ENCODE data around the gene MAPKAP1.

DNA sequence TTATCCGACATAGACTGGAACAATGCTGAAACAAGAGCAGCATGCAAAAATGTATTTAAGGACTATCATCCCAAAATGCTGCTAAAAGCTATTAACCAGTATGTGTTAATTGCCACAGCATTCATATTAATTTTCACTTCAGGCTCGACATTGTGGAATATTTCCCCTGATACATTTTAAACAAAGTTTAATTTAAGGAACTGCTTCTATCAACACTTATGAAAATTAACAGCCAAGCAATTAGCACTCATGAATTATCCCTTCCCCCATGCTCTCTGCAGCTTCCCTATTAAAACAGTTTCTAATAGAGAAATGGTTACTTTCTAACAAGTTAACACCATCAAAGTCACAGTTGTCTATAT, 54.8 kb downstream of the MAPKAP1 start:
- TF ChIP-seq, protein P1, sequence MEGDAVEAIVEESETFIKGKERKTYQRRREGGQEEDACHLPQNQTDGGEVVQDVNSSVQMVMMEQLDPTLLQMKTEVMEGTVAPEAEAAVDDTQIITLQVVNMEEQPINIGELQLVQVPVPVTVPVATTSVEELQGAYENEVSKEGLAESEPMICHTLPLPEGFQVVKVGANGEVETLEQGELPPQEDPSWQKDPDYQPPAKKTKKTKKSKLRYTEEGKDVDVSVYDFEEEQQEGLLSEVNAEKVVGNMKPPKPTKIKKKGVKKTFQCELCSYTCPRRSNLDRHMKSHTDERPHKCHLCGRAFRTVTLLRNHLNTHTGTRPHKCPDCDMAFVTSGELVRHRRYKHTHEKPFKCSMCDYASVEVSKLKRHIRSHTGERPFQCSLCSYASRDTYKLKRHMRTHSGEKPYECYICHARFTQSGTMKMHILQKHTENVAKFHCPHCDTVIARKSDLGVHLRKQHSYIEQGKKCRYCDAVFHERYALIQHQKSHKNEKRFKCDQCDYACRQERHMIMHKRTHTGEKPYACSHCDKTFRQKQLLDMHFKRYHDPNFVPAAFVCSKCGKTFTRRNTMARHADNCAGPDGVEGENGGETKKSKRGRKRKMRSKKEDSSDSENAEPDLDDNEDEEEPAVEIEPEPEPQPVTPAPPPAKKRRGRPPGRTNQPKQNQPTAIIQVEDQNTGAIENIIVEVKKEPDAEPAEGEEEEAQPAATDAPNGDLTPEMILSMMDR (IDR thresholded peaks at IDR 0.05; ENCODE audit: insufficient read depth, low read length, poor library complexity, severe bottlenecking), result no peak
- no peak for TF ChIP-seq EZH2phosphoT487 (conservative IDR thresholded peaks at IDR 0.05; ENCODE audit: low read length)
